ENCODE data around the gene LPP. TPM values are rescaled to one million over a fixed set of nuclear protein-coding genes. Genes with fewer than 3 reads are reported as not detected.

The LPP gene
- total and polyA plus RNA-seq, 2 of the 13 experiments (the other 11 are each of a cell fraction or from before 2014, with no cell fraction given), result 19.2 to 29.9 TPM

DNA sequence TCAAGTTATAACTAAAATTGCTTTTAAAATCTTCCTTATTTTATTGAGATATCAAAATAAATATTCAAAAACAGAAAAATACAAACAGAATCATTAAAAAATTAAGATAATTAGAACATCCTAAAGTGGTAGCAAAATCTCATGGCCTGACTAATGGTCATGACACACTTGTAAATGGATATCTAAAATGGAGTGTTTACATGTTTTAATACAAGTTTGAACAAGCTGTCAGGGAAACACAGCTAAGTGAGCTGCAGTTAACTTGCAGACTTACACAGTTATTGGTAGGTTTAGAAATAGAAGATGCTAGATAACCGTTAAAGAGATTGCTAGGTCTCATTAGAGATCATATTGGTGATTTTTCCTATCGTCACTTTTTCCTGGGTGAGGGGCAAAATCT is 242.3 kb downstream of the LPP start:
- WGBS (ENCODE audit: low lambda C conversion rate), result 94% methylated on average over 2 of the region's 2 CpGs
- no peak for FAIRE-seq
- POLR2A ChIA-PET, result no interaction called here
- TF ChIP-seq ZNF232 (CRISPR knock-in tag; IDR thresholded peaks at IDR 0.05; ENCODE audit: borderline replicate concordance) (no peak), ZNF296 (CRISPR knock-in tag; conservative IDR thresholded peaks at IDR 0.05) (no peak), NONO (IDR thresholded peaks at IDR 0.05) (no peak), NONO (CRISPR knock-in tag; conservative IDR thresholded peaks at IDR 0.05) (no peak), AHR (CRISPR knock-in tag; IDR thresholded peaks at IDR 0.05) (no peak), SMAD1 (CRISPR knock-in tag; IDR thresholded peaks at IDR 0.05; ENCODE audit: borderline replicate concordance, low read depth) (no peak), PAX8 (CRISPR knock-in tag; IDR thresholded peaks at IDR 0.05; ENCODE audit: borderline replicate concordance) (no peak), TOPORS (CRISPR knock-in tag; IDR thresholded peaks at IDR 0.05) (no peak), RBFOX2 (IDR thresholded peaks at IDR 0.05; ENCODE audit: low read depth, low read length) (no peak), POGZ (CRISPR knock-in tag; IDR thresholded peaks at IDR 0.05) (no peak), NFKBIZ (CRISPR knock-in tag; IDR thresholded peaks at IDR 0.05) (no peak), ZNF761 (CRISPR knock-in tag; conservative IDR thresholded peaks at IDR 0.05) (no peak), ARNT2 (CRISPR knock-in tag; IDR thresholded peaks at IDR 0.05; ENCODE audit: low read depth) (no peak)
- TF ChIP-seq, protein P1, sequence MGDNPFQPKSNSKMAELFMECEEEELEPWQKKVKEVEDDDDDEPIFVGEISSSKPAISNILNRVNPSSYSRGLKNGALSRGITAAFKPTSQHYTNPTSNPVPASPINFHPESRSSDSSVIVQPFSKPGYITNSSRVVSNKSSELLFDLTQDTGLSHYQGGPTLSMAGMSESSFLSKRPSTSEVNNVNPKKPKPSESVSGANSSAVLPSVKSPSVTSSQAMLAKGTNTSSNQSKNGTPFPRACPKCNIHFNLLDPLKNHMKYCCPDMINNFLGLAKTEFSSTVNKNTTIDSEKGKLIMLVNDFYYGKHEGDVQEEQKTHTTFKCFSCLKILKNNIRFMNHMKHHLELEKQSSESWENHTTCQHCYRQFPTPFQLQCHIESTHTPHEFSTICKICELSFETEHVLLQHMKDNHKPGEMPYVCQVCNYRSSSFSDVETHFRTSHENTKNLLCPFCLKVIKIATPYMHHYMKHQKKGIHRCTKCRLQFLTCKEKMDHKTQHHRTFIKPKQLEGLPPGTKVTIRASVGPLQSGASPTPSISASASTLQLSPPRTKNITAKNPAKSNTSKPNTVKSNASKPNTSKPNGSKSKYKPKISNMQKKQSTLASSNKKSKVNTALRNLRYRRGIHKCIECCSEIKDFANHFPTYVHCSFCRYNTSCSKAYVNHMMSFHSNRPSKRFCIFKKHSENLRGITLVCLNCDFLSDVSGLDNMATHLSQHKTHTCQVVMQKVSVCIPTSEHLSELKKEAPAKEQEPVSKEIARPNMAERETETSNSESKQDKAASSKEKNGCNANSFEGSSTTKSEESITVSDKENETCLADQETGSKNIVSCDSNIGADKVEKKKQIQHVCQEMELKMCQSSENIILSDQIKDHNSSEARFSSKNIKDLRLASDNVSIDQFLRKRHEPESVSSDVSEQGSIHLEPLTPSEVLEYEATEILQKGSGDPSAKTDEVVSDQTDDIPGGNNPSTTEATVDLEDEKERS (CRISPR knock-in tag; IDR thresholded peaks at IDR 0.05), result no peak
- TF ChIP-seq, protein P2, sequence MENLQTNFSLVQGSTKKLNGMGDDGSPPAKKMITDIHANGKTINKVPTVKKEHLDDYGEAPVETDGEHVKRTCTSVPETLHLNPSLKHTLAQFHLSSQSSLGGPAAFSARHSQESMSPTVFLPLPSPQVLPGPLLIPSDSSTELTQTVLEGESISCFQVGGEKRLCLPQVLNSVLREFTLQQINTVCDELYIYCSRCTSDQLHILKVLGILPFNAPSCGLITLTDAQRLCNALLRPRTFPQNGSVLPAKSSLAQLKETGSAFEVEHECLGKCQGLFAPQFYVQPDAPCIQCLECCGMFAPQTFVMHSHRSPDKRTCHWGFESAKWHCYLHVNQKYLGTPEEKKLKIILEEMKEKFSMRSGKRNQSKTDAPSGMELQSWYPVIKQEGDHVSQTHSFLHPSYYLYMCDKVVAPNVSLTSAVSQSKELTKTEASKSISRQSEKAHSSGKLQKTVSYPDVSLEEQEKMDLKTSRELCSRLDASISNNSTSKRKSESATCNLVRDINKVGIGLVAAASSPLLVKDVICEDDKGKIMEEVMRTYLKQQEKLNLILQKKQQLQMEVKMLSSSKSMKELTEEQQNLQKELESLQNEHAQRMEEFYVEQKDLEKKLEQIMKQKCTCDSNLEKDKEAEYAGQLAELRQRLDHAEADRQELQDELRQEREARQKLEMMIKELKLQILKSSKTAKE (CRISPR knock-in tag; IDR thresholded peaks at IDR 0.05; ENCODE audit: borderline replicate concordance), result no peak
- TF ChIP-seq, protein P3, sequence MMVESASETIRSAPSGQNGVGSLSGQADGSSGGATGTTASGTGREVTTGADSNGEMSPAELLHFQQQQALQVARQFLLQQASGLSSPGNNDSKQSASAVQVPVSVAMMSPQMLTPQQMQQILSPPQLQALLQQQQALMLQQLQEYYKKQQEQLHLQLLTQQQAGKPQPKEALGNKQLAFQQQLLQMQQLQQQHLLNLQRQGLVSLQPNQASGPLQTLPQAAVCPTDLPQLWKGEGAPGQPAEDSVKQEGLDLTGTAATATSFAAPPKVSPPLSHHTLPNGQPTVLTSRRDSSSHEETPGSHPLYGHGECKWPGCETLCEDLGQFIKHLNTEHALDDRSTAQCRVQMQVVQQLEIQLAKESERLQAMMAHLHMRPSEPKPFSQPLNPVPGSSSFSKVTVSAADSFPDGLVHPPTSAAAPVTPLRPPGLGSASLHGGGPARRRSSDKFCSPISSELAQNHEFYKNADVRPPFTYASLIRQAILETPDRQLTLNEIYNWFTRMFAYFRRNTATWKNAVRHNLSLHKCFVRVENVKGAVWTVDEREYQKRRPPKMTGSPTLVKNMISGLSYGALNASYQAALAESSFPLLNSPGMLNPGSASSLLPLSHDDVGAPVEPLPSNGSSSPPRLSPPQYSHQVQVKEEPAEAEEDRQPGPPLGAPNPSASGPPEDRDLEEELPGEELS (CRISPR knock-in tag; IDR thresholded peaks at IDR 0.05), result no peak

More for the DNA sequence above, 242.3 kb downstream of the LPP start:
- ATAC-seq (no peak), DNase-seq (ENCODE audit: low spot score) (no peak)
- Histone ChIP-seq H3K27ac (ENCODE audit: extremely low read length, insufficient read depth, low read length) (no peak overlapping the region), H3K4me3 (replicated peaks in 1 of 3; ENCODE audit: insufficient read depth in 1 of 3, low read depth in 2 of 3, low read length in 3 of 3) (no peak overlapping the region), H3K36me3 (replicated peaks in 1 of 2; ENCODE audit: control insufficient read depth in 1 of 2, insufficient read depth in 2 of 2, low read length in 2 of 2) (no peaks in the 10 kb centered on the region; a peak in 1 of 5 replicates), H3K4me2 (ENCODE audit: low read depth, low read length) (no peak overlapping the region), H4K20me1 (ENCODE audit: insufficient read depth, low read length) (no peaks in the 10 kb centered on the region), H3K4me1 (ENCODE audit: insufficient read depth, low read length) (peaks cover 56% of the 10 kb centered on the region), H3K9ac (ENCODE audit: insufficient read depth, low read depth, low read length) (no peak overlapping the region), H2AFZ (ENCODE audit: low read length) (no peak overlapping the region), H3K27me3 (ENCODE audit: control insufficient read depth in 1 of 2, insufficient read depth in 2 of 2, low read length in 2 of 2) (no peaks in the 10 kb centered on the region), H3K9me3 (ENCODE audit: low read length) (no peaks in the 10 kb centered on the region), H3K79me2 (ENCODE audit: insufficient read depth, low read length) (peaks cover 18% of the 10 kb centered on the region)
- BruUV-seq (replicated peaks), result no TSS peak
- CTCF ChIA-PET (ENCODE audit: low intra/inter-chr PET ratio, low total read pairs), result no interaction called here
- in situ Hi-C loops (cut with HindIII; ENCODE audit: extremely low pct_ligation_motif_present, low pct_unique_long_range_greater_than_20kb) (no loop called here), intact Hi-C loops (cut with micrococcal nuclease; ENCODE audit: unreplicated experiment) (no loop called here)
